Panc1 (cell line): Measurements from ENCODE around the gene KCNIP4. TPM values are rescaled to one million over a fixed set of nuclear protein-coding genes. Genes with fewer than 3 reads are reported as not detected.

Experiments
- ATAC-seq: fragments of 200-7000 bp; cut with Tn5 transposase; 2 replicates; pipeline ENCODE4 v1.9.1; 2020; ENCODE audit warnings: mild to moderate bottlenecking, moderate library complexity
- BruUV-seq: library from RNA; stranded (reverse); fragments of 400-500 nt; replicated peaks from 2 replicates; lab custom pipeline; 2021; lab: Mats Ljungman, UMichigan
- CTCF ChIA-PET: fragments of 300-600 bp; sonication (Branson Sonifier 250); formaldehyde crosslinking; loops from one replicate; lab custom pipeline; 2022; ENCODE audit warnings: antibody characterized with exemption; lab: Charles Lee
- POLR2A ChIA-PET: fragments of 300-600 bp; sonication (Branson Sonifier 250); formaldehyde crosslinking; loops from one replicate; lab custom pipeline; 2022; ENCODE audit warnings: antibody characterized with exemption; lab: Charles Lee
- DNase-seq: peaks from one replicate; pipeline ENCODE4 v3.0.0-alpha.2; 2010; ENCODE audit warnings: low read depth, low spot score
- H3K27ac ChIP-seq: 2 replicates; pipeline ENCODE4 v1.5.1; 2011; ENCODE audit warnings: mild to moderate bottlenecking, low read length, inconsistent platforms
- H3K27me3 ChIP-seq: fragments of 200-500 bp; sonication (Bioruptor generic); 2 replicates; pipeline ENCODE4 v1.6.0; 2014; ENCODE audit warnings: low read length, inconsistent platforms; ENCODE audit not compliant: control insufficient read depth, insufficient read depth
- H3K36me3 ChIP-seq: fragments of 200-500 bp; sonication (Bioruptor generic); 2 replicates; pipeline ENCODE4 v1.5.1; 2014; ENCODE audit warnings: inconsistent platforms, mild to moderate bottlenecking, low read length, moderate library complexity; ENCODE audit not compliant: control insufficient read depth, insufficient read depth
- H3K4me1 ChIP-seq: 2 replicates; pipeline ENCODE4 v1.5.1; 2011; ENCODE audit warnings: inconsistent platforms, mild to moderate bottlenecking, low read length, moderate library complexity; ENCODE audit not compliant: control insufficient read depth, insufficient read depth
- H3K4me3 ChIP-seq, 2 experiments: 2 replicates each; pipeline ENCODE4 v1.5.1; 2011 to 2012; ENCODE audit warnings: low read depth in 2 of 2, low read length in 2 of 2, mild to moderate bottlenecking in 2 of 2, inconsistent platforms in 1 of 2, moderate library complexity in 1 of 2
- H3K9me3 ChIP-seq: fragments of 200-500 bp; sonication (Bioruptor generic); 2 replicates; pipeline ENCODE4 v1.5.1; 2014; ENCODE audit warnings: low read depth, mild to moderate bottlenecking, inconsistent platforms, low read length, moderate library complexity; ENCODE audit not compliant: control insufficient read depth, insufficient read depth
- CTCF ChIP-seq: fragments of 450-650 bp; IDR thresholded peaks from 2 replicates; pipeline ENCODE4 v1.5.1; 2017; ENCODE audit warnings: mild to moderate bottlenecking
- POLR2AphosphoS5 ChIP-seq: IDR thresholded peaks from 2 replicates; pipeline ENCODE4 v1.6.1; 2012; ENCODE audit warnings: mild to moderate bottlenecking, low read depth, low read length, moderate library complexity
- REST ChIP-seq, 2 experiments: IDR thresholded peaks; 2 replicates each; pipeline ENCODE4 v1.6.1; 2011 to 2012; ENCODE audit warnings: low read depth in 2 of 2, control low read depth in 1 of 2, low read length in 1 of 2, mild to moderate bottlenecking in 1 of 2, moderate library complexity in 1 of 2; ENCODE audit not compliant: insufficient read depth in 1 of 2
- SIN3A ChIP-seq: IDR thresholded peaks from 2 replicates; pipeline ENCODE4 v1.6.1; 2012; ENCODE audit warnings: low read depth, mild to moderate bottlenecking, low read length, moderate library complexity, borderline replicate concordance; ENCODE audit not compliant: insufficient read depth
- TCF7L2 ChIP-seq: IDR thresholded peaks from 2 replicates; pipeline ENCODE4 v1.6.1; 2011; ENCODE audit warnings: mild to moderate bottlenecking, low read depth, low read length, inconsistent platforms
- in situ Hi-C: cut with HindIII; loops from 2 replicates; pipeline ENCODE4 v1.10.0; 2016; ENCODE audit warnings: low sequenced_read_pairs, low pct_unique_long_range_greater_than_20kb
- intact Hi-C: fragments of 100-400 bp; cut with micrococcal nuclease; formaldehyde crosslinking; loops from one replicate; pipeline ENCODE4 v1.10.0; 2022; ENCODE audit not compliant: unreplicated experiment
- total RNA-seq: library from RNA; stranded (reverse); gene quantifications from one replicate; pipeline ENCODE4 v1.2.1, GENCODE V29; 2021; ENCODE audit not compliant: unreplicated experiment

KCNIP4 gene
- total RNA-seq, 1 experiment from 2014 or later, result not detected

GRCh38 chr4:21849077-21849476 is 99.5 kb downstream of the KCNIP4 start:
- no TSS peak for BruUV-seq
- TF ChIP-seq SIN3A (no peak), TCF7L2 (no peak), POLR2AphosphoS5 (no peak), REST (IDR thresholded peaks at IDR 0.05; ENCODE audit: insufficient read depth in 1 of 2, low read depth in 2 of 2, low read length in 1 of 2) (no peak), CTCF (no peak)
- in situ Hi-C loops (no loop called here), intact Hi-C loops (no loop called here)
- CTCF ChIA-PET, result no interaction called here
- Histone ChIP-seq H3K27me3 (no peaks in the 10 kb centered on the region), H3K4me3 (no peak overlapping the region), H3K4me1 (no peaks in the 10 kb centered on the region), H3K9me3 (no peaks in the 10 kb centered on the region), H3K27ac (no peak overlapping the region), H3K36me3 (no peaks in the 10 kb centered on the region)
- ATAC-seq (no peak), DNase-seq (no peak)
- POLR2A ChIA-PET, result no interaction called here

- POLR2A ChIA-PET, result no interaction called here
- BruUV-seq, result no TSS peak
- TF ChIP-seq REST (IDR thresholded peaks at IDR 0.05; ENCODE audit: insufficient read depth in 1 of 2, low read depth in 2 of 2, low read length in 1 of 2), result no peak
- TF ChIP-seq SIN3A, result no peak
- TF ChIP-seq TCF7L2, result no peak
- TF ChIP-seq CTCF, result no peak
- no peak for TF ChIP-seq POLR2AphosphoS5
Observed at GRCh38 chr4:21848021-21848420, 100.6 kb downstream of the KCNIP4 start.

More at GRCh38 chr4:21848021-21848420, 100.6 kb downstream of the KCNIP4 start:
- Histone ChIP-seq H3K4me3 (no peak overlapping the region), H3K9me3 (no peaks in the 10 kb centered on the region), H3K27me3 (no peaks in the 10 kb centered on the region), H3K4me1 (no peaks in the 10 kb centered on the region), H3K36me3 (no peaks in the 10 kb centered on the region), H3K27ac (no peak overlapping the region)
- ATAC-seq, result no peak
- intact Hi-C loops, result no loop called here
- in situ Hi-C loops, result no loop called here
- CTCF ChIA-PET, result no interaction called here
- no peak for DNase-seq
